Activated CD8-positive, alpha-beta T cell treated with anti-CD3 and anti-CD28 coated beads for 36 hours (primary cell): Measurements from ENCODE around the gene HGS. TPM values are rescaled to one million over a fixed set of nuclear protein-coding genes. Genes with fewer than 3 reads are reported as not detected.

Source experiments
- ATAC-seq: fragments of 200-7000 bp; cut with Tn5 transposase; one replicate; pipeline ENCODE4 v1.10.0; 2021; ENCODE audit warnings: mild to moderate bottlenecking, moderate library complexity
- CTCF ChIA-PET: fragments of 350-600 bp; sonication (Branson Sonifier 250); formaldehyde crosslinking; loops from one replicate; lab custom pipeline; 2021; ENCODE audit warnings: antibody characterized with exemption; lab: Charles Lee
- POLR2A ChIA-PET: fragments of 350-600 bp; sonication (Branson Sonifier 250); formaldehyde crosslinking; loops from one replicate; lab custom pipeline; 2021; ENCODE audit warnings: antibody characterized with exemption; lab: Charles Lee
- DNase-seq: peaks from one replicate; pipeline ENCODE4 v3.0.0-alpha.2; 2020
- H3K27ac Mint-ChIP-seq: one replicate; pipeline ENCODE4 v1.8.0; 2021; ENCODE audit warnings: mild to moderate bottlenecking, mixed read lengths
- H3K27me3 Mint-ChIP-seq: one replicate; pipeline ENCODE4 v1.8.0; 2021; ENCODE audit warnings: mixed read lengths
- H3K36me3 Mint-ChIP-seq: one replicate; pipeline ENCODE4 v1.8.0; 2021; ENCODE audit warnings: low read depth, mixed read lengths
- H3K4me1 Mint-ChIP-seq: one replicate; pipeline ENCODE4 v1.8.0; 2021; ENCODE audit warnings: low read depth, mixed read lengths
- H3K4me3 Mint-ChIP-seq: one replicate; pipeline ENCODE4 v1.8.0; 2021; ENCODE audit warnings: mild to moderate bottlenecking, moderate library complexity, mixed read lengths
- H3K9me3 Mint-ChIP-seq: one replicate; pipeline ENCODE4 v1.8.0; 2021; ENCODE audit warnings: mixed read lengths
- intact Hi-C: fragments of 100-400 bp; cut with micrococcal nuclease; formaldehyde crosslinking; loops from one replicate; pipeline ENCODE4 v1.10.0; 2022
- total RNA-seq, 2 experiments: library from RNA; stranded (reverse); gene quantifications; one replicate each; pipeline ENCODE4 v1.2.3, GENCODE V29; 2021
- TF ChIP-seq, protein P1 (sequence below): fragments of 200-600 bp; IDR thresholded peaks from one replicate; pipeline ENCODE4 v1.8.0; 2022; ENCODE audit warnings: antibody characterized with exemption, mild to moderate bottlenecking

The HGS gene
- total RNA-seq, 2 experiments from 2014 or later: 98.9 to 113 TPM

DNA sequence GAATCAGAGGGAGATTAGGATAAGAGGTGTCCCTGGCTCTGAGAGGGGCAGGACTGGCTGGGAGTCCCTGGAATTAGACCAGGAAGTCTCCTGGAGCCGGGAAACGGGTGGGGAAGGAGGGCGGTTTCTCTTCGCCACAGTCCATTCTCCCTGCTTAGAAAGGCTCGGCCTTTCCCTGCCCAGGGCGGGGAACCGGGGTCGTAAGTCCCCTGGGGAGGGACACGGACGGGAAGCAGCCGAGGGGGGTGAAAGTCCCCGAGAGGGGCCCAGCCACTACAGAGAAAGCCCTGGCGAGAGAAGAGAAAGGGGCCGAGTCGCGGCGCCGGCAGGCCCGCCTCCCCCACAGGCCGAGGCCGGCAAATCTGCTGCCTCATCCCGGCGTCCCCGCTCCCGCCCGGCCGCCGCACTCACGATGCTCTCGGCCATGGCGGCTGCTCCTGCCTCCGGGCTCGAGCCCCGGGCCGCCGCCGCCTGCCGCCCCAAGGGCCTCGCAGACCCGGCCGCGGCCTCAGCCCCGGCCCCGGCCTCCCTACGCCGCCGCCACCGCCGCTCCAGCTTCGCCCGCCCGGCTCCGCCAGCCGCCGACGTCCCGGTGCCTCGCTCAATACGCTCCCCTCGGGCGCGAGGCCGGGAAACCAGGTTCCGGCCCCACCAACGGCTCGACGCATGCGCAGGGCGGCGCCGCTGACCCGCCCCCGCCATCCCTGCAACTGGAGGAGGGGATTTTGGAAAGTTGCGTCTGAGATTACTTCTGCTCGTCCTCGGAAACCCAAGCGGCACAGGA, 47.1 kb upstream of the HGS start, which contains the start of the genes NPLOC4 and TSPAN10:
Gene NPLOC4, minus strand, starts transcription at position 608 of the 784 bp plus-strand sequence. Its CDS starts 182 bp downstream, at position 426.
Gene TSPAN10, plus strand, starts transcription at position 692 of the 784 bp plus-strand sequence. CDS start 5,217 bp downstream, outside the sequence.
- Mint-ChIP-seq H3K9me3 (no peaks in the 10 kb centered on the region), H3K36me3 (peaks cover 9% of the 10 kb centered on the region), H3K4me3 (peak within 1 kb of the TSS; percentile 94), H3K27me3 (no peaks in the 10 kb centered on the region), H3K27ac (peak within 1 kb of the TSS; percentile 88), H3K4me1 (peaks cover 22% of the 10 kb centered on the region)
- CTCF ChIA-PET: interaction anchor here (0.6 kb wide), 1 partner anchor 35 kb away, joined by 3 read pairs; no protein-coding TSS in a partner anchor
- intact Hi-C loops: no loop called here
- ATAC-seq: peak; percentile 91
- DNase-seq: peak; percentile 80
- TF ChIP-seq, protein P1, sequence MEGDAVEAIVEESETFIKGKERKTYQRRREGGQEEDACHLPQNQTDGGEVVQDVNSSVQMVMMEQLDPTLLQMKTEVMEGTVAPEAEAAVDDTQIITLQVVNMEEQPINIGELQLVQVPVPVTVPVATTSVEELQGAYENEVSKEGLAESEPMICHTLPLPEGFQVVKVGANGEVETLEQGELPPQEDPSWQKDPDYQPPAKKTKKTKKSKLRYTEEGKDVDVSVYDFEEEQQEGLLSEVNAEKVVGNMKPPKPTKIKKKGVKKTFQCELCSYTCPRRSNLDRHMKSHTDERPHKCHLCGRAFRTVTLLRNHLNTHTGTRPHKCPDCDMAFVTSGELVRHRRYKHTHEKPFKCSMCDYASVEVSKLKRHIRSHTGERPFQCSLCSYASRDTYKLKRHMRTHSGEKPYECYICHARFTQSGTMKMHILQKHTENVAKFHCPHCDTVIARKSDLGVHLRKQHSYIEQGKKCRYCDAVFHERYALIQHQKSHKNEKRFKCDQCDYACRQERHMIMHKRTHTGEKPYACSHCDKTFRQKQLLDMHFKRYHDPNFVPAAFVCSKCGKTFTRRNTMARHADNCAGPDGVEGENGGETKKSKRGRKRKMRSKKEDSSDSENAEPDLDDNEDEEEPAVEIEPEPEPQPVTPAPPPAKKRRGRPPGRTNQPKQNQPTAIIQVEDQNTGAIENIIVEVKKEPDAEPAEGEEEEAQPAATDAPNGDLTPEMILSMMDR: no peak
- POLR2A ChIA-PET: interaction anchor here (1.2 to 1.7 kb wide), 3 partner anchors 10 to 26 kb away, joined by 3 to 6 read pairs (median 3); no protein-coding TSS in a partner anchor

DNA sequence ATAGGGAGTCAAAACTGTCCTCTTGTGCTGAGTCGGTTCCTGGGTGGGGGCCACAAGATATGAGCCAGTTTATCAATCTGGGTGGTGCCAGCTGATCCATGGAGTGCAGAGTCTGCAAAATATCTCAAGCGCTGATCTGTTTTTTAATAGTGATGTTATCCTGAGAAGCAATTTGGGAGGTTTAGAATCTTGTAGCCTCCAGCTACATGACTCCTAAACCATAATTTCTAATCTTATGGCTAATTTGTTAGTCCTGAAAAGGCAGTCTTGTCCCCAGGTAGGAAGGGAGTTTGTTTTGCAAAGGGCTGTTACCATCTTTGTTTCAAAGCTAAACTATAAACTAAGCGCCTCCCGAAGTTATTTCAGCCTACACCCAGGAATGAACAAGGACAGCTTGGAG, 45.1 kb upstream of the HGS start:
- no peaks in the 10 kb centered on the region for H3K27me3 Mint-ChIP-seq
- intact Hi-C loops: no loop called here
- H3K27ac Mint-ChIP-seq: peak overlapping the region; percentile 28
- TF ChIP-seq, protein P1: no peak
- H3K4me3 Mint-ChIP-seq: peak overlapping the region; percentile 39
- no peaks in the 10 kb centered on the region for H3K9me3 Mint-ChIP-seq
- CTCF ChIA-PET: interaction anchor here (0.9 to 1.2 kb wide), 3 partner anchors 24 to 37 kb away, joined by 3 to 4 read pairs (median 4); no protein-coding TSS in a partner anchor
- ATAC-seq (no peak), DNase-seq (no peak)
- peaks cover 15% of the 10 kb centered on the region for H3K4me1 Mint-ChIP-seq
- POLR2A ChIA-PET: no interaction called here
- H3K36me3 Mint-ChIP-seq: peaks cover 4% of the 10 kb centered on the region

DNA sequence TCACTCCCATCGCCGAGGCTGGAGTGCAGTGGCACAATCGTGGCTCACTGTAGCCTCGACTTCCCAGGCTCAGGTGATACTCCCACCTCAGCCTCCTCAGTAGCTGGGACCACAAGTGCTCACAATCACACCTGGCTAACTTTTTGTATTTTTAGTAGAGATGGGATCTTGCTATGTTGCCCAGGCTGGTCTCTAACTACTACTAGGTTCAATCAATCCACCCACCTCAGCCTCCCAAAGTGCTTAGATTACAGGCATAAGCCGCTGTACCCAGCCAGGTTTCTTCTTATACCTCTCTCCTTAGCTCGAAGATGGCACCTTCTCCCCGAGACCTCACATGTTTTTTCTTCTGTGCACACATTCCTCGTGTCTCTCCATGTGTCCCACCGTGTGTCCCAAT, 43.8 kb upstream of the HGS start:
- Mint-ChIP-seq H3K4me1 (peaks cover 13% of the 10 kb centered on the region), H3K4me3 (no peak overlapping the region), H3K27ac (no peak overlapping the region), H3K27me3 (no peaks in the 10 kb centered on the region), H3K9me3 (no peaks in the 10 kb centered on the region), H3K36me3 (peaks cover 4% of the 10 kb centered on the region)
- POLR2A ChIA-PET: interaction anchor here (0.6 kb wide), 1 partner anchor 10 kb away, joined by 3 read pairs; no protein-coding TSS in a partner anchor
- ATAC-seq (no peak), DNase-seq (no peak)
- CTCF ChIA-PET: no interaction called here
- intact Hi-C loops: no loop called here
- TF ChIP-seq, protein P1: no peak

DNA sequence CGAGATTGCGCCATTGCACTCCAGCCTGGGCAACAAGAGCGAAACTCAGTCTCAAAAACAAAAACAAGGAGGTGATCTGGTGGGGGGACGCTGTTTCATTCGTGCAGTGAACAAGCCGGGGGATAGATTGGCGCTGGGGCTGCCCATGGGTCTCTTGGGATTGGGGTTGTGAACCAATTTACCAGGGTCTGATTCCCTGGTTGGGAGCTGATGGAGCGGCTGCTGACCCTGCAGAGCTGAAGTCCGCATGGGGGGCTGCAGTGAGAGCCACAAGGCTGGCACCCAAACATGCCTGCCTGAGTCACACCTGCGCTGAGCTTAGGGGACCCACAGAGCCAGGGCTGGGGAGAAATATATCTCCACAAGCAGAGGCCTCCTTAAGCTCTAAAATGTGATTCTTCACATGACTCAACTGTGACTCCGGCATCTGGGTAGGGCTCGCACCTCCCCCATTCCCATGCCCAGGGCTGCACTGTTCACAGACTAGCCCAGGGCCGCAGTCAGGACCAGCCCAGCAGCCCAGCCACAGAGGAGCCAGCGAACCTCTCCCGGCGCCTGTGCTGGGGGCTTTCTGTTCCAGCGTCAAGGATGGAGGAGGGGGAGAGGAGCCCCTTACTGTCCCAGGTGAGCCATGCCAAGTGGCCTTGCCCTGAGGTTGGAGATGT, 41.9 kb upstream of the HGS start:
- intact Hi-C loops: no loop called here
- H3K9me3 Mint-ChIP-seq: no peaks in the 10 kb centered on the region
- DNase-seq (no peak), ATAC-seq (no peak)
- no peaks in the 10 kb centered on the region for H3K27me3 Mint-ChIP-seq
- H3K4me1 Mint-ChIP-seq: peaks cover 3% of the 10 kb centered on the region
- no peak overlapping the region for H3K27ac Mint-ChIP-seq
- H3K4me3 Mint-ChIP-seq: no peak overlapping the region
- ChIA-PET POLR2A (no interaction called here), CTCF (no interaction called here)
- TF ChIP-seq, protein P1: no peak
- H3K36me3 Mint-ChIP-seq: no peaks in the 10 kb centered on the region
